NK-92 treated with Interleukin-12 subunit alpha and Interleukin-12 subunit beta, amount 100 ng/mL, for 24 hours (cell line): ENCODE measurements around the gene CENPO.

Source experiments
- DNase-seq: peaks from one replicate; lab custom pipeline; 2025; lab: John Stamatoyannopoulos, UW

CENPO gene

DNA sequence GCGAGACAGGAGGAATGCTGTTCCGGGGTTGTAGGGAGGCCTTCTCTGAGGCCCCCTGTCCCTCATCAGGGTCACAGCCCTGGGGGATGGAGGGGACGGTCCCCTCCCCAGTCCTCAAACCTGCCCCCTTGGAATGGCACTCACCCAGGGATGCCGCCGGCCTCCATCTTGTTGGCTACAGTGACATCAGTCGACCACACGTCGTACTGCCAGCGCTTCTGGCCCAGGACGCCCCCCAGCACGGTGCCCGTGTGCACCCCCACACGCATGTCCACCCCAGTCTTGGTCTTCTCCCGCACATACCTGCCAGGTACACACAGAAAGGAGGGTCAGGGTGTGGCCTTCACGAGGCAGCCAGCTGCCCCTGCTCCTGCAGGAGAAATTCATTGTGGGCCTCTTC is 46.5 kb downstream of the CENPO start:
- DNase-seq = no peak

DNA sequence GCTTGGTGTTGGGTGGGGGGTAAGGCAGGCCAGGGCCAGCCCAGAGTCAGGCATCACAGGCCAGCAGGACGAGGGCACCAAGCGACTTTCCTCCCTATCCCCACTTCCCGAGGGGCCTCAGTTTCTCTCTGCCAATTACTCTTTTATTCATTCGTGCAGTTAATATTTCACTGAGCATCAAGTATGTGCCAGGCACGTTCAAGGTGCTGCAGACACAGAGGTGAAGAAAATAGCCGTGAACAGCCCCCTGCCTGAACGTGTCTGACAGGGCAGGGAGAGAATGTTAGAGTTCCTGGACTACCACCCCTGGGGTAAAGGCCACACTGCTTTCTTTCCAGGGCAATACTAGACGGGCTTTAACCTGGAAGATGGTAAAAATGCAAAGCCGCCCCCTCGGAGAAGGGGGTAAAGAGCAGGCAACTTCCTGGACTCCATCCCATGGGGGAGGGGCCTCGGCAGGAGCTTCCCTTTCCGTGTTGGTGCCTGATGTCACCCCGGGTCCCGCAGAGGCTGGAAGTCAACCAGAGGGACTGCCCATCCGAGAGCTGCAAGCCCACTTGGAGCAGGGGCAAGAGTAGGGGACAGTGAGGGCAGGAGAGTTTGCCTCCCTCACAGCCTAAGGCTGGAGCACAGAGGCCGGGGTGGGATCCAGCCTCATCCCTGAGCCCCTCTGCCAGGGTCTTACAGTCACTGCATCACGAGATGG is 47.1 kb downstream of the CENPO start:
- no peak for DNase-seq

DNA sequence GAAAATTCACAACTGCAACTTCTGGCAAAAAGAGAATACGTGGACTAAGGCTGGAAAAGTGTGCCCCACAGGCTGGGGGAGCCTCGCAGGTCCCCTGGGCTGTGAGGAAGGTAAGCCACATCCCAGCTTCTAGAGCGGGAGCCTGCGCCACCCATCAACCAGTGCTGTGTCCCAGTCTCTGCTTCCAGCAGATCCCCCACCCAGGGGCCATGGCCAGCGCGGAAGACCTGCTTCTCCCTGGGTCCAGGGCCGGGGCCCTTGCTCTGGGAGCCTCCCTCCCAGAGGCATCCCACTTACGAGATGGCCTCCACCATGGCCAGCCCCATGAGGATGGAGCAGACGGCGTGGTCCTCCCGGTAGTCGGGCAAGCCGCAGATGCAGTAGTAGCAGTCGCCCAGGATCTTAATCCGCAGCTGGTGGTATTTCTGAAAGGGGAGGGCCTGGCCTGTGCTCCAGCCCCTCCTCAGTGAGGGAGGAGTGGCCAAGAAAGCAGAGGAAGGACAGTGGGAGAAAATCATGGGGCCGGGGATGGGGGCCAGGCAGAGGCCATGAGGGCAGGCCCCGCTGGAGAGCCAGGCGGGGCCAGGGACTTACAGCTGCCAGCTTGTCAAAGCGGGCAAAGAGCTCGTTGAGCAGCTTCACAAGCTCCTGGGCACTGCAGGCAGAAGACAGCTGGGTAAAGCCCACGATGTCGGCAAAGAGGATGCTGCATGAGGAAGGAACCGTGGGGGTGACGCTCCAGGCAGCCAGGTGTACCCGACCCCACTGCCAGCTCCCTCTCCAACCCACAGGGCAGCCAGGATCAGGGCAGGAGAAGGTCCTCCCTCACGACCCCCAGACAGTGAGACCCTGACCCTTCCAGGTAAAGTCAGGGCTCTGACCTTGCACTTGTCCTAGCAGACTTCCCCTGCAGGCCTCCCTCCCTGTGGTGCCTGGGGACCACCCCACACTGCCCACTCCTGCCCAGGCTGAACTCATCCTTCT is 48.0 kb downstream of the CENPO start:
- no peak for DNase-seq

DNA sequence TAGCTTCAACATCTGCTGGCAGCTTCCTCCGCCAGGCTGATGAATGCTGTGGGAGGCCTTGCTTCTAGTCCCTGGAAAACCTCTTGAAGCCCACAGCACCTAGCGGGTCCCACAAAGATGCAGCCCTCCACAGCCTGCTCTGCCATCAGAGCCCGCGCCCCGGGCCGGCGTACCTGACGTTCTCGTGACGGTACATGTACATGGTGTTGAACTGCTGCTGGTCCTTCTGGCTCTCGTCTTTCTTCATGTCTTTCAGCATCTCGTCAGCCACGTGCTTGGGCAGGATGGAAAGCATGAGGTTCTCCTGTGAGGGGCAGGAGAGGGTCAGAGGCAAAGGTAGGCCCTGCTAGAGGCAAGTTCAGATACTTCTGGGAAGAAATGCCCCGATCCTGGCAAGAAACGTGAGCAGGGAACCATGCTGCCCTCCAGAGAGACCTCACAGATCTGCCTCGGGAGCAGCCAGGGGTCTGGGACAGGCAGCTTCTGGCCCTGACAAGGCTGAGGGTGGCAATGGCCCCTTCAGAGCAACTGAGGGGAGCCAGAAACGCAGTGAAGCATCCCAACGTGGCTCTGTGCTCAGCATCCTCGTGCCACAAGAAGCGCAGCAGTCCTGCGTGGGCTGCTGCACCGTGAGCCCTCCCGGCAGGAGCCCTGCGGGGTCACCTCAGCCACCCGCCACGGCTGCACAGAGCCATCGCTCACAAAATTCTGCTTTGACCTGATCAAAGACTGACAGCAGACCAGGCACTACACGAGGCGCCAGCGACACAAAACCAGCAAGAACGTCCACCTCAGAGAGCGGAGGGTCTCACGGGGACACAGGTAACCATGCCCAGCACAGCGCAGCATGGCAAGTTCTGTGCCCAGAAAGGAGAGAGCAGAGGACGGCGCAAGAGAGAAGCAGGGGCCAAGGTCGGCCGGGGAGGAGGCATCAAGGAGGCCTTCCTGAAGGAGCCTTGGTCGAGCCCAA is 49.1 kb downstream of the CENPO start:
- no peak for DNase-seq

- DNase-seq = no peak
Observed at GRCh38 chr2:24843330-24843860, 50.2 kb downstream of the CENPO start.

DNA sequence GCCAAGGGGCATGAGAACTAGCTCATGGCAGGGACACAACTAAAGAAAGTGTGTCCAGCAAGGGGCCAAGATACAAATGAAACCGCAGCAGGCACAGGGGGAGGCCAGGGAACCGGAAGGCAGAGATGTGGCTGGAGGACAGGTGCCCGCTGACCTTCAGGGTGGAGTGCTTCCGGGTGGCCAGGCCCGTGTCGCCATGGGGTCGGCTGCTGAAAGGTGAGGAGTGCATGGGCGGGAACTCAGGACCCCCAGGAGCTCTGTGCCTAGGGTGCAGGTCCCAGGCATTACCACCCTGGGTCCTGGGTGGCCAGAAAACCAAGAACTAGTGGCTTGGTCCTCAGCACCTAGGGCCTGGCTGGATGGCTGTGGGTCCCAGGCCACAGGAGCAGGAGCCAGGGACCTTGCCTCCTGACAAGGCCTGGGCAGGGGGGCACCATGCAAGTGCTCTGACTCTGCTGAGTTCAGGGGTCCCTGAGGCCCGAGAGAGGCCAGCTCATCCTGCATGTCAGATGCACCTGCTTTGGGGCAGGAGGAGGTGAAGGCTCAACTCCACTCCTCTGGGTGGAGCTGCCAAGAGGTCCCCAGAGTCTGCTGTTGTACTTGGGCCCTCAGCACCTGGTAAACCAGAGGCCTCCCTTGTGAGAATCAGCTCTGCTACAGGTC is 50.9 kb downstream of the CENPO start:
- DNase-seq = no peak

GRCh38 chr2:24845691-24846090 is 52.5 kb downstream of the CENPO start:
- DNase-seq = no peak

- DNase-seq = no peak
Observed at GRCh38 chr2:24850944-24851343, 57.7 kb downstream of the CENPO start.

- DNase-seq = no peak
Observed at GRCh38 chr2:24852026-24852425, 58.8 kb downstream of the CENPO start.

DNA sequence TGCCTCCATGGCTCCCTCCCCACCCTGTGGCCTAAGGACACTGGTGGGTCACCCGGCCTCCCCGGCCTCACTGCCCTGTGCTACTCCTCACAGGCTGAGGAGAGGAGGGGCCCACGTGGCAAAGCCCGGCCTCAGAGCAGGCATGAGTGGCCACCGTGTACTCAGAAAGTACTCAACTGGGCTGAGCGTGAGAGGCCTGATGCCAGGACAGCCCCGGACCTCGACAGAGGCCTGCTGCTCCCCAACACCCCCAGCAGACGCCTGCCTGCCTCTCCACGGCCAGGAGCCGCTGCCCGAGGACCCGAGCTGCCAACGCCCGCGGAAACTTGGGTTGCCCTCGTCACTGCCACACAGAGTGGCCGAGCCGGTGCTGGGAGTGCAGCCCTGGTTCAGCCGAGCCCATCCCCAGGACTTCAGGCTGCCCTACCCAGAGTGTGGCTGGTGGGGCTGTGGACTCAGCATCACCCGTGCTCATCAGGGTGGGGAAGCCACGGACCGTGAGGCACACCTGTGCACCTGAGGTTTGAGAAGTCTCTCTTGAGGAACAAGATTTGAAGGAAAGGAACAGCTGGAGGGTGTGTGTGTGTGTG is 59.3 kb downstream of the CENPO start:
- no peak for DNase-seq

DNA sequence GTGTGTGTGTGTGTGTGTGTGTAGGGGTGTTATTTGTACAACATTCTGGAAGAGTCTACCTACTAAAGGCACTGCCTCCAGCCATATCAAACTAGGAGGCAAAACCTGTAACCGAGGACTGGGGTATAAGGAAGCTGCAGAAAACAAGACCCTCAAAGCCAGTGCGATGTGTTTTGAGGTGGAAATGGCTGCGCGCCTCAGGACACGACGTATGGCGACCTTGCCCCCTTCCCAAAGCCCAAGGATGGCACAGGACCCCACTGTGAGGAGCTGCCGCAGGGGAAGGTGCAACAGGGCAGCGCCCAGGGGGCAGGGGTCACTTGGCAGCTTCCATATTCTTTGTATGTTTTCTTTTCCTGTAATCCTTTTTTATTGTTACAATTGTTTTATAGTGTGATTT is 59.8 kb downstream of the CENPO start:
- DNase-seq = no peak

DNA sequence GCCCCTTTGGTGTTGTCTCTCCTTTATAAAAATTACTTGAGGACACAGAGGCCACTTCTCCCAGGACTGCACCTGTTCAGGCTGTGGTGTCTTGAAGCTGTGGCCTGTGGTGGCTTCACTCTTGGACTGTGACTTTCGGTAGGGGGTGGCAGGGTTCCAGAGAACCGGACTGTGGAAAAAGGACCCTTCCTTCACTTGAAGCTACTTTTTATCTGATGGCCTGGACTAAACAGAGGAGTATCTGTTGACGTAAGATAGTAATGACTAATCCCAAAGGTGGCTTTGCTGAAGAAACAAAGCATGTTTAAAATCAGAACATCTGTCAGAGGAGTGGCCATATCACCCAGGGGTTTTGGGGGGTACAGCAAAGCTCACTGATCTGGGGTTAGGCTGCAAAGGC is 60.8 kb downstream of the CENPO start:
- no peak for DNase-seq

- no peak for DNase-seq
Observed at GRCh38 chr2:24855022-24855622, 61.9 kb downstream of the CENPO start.

GRCh38 chr2:24855726-24856125 is 62.5 kb downstream of the CENPO start:
- DNase-seq = no peak

GRCh38 chr2:24856791-24857211 is 63.6 kb downstream of the CENPO start:
- no peak for DNase-seq

DNA sequence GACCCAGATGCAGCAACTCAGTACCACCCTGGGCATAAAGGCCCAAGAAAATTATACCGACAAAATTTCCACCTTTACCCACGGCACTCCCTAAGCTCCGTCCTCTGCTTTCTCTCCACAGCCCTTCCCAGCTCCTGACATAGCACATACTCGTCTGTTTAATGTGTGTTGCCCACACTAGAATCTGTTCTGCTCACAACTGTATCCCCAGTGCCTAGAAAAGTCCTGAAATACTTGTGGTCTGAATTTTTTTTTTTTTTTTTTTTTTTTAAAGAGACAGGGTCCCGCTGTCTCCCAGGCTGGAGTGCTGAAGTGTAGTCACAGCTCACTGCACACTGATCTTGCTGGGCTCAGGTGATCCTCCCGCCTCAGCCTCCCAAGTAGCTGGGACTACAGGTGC is 64.5 kb downstream of the CENPO start:
- no peak for DNase-seq

GRCh38 chr2:24858996-24859395 is 65.8 kb downstream of the CENPO start:
- DNase-seq = no peak

DNA sequence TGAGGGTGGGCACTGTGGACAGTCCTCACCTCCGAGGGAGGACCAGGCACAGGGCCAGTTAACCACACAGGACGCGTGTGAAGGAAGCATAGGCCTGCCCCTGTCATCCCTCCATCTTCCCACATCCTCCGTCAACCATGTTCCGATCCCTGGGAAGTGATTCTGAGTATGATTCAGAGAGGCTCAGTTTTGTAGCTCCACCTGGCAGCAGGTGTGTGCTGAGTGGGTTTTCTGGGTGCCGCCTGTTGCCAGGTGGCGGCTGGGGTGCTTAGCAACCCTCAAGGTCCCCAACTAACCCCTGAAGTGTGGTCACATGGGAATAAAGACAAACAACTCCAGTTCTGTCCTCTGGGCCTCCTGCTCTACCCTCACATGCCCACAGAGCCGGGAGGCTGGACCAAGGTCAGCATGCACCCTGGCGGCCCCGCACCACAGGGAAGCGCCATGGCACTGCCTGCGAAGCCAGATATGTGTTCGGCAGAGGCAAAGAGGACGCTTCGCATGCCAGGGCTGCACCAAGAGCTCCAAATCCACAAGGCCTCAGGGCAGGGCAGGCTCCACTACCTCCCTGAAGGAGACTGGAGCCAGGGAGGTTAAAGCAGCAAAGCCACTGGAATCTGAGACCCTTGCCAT is 66.9 kb downstream of the CENPO start:
- no peak for DNase-seq

DNA sequence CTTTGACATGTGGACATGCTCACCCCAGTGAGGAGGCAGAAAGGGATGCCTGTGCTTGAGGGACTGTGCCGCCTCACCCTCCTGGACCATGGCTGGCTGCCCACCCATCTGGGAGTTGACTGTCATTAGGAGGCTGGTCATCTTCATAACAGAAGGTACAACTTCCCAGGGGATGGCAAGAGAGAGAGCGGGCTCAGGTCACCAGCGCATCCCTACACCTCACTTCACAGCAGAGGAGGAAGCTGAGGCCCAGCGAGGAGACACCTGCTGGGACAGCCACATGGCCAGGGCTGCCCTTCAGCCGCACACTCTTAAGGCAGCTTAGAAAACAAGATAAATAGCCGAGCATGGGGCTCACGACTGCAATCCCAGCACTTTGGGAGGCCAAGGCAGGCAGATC is 67.4 kb downstream of the CENPO start:
- no peak for DNase-seq

DNA sequence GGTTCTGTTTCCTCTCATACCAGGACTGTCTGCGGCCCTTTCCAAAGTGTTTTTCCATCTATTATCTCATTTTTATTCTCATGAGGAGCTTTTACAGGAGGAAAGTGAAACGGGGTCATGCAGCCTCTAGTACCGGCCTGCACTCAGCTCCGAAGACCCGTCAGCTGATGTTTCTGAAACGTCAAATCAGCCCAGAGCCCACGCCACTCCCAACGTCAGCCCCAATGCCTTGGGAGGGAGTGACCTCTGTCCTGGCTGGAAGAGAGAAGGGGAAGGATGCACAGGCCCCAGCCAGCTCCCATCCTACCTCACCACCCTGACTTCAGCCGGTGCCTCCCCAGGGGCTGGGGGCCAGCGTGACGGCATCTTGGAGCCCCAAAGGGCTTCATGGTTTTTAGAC is 68.3 kb downstream of the CENPO start:
- no peak for DNase-seq
